CD4-positive, alpha-beta T cell treated with Interleukin-15 for 1 hour (primary cell): ENCODE results near the gene AGRN.
"Not testable (repeated sequence)": the region's sequence is repeated elsewhere in the genome, so short reads cannot be mapped to it uniquely, and the experiment has no call there.

Experiments used
- DNase-seq: peaks from one replicate; pipeline ENCODE4 v3.0.0-alpha.2; 2020

AGRN gene

DNA sequence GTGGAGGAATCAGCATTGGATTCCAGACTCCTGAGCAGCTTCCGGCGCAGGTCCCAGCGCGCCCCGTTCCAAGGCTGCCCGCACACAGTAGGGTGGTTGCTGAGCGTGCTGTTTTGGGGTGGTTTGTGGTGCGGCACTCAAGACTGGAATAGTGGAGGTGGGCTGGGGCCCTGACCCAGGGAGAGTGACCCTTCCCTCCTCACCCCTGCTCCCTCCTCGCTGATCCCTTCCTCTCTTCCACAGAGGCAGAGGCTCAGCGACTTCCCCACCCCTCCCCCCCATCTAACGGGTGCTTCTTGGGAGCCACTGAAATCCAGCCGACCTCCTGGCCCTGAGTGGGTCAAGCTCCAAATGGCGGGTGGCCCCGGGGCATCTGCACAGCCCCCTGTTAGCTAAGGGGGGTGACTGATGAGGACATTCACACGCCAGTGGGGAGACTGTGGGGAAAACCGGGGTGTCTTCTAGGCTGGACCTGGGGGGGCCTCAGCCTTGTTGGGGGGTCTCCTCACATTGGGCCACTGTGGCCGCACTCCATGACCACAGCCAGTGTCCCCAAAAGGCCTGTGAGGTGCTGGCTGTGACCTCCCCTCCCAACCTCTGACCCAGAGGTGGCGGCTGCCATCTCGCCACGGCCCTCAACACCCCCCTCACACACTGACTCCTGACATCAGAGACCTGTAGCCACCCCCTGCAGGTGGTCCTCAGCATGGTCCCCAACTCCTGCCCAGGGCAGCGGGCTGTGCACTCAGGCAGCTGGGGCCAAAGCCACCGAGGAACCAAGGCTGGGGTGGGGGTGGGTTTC is 16.1 kb upstream of the AGRN start:
- DNase-seq, result no peak

DNA sequence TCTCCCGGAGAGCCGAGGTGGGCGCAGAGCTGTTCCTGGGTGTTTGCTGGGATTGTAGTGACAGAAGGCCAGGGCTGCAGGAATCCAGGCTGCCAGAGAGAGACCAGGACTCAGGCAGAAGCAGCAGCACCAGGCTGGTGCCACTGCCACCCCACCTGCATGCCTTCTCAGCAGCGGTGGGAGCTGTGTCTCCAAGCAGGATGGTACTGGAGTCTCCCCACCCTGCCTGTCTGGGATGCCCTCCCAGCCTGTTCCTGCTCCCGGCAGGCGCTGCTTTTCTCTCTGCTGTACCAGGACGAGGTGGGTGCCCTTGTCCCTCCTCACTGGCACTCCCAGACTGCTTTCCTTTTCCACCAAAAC is 15.5 kb upstream of the AGRN start:
- no peak for DNase-seq

DNA sequence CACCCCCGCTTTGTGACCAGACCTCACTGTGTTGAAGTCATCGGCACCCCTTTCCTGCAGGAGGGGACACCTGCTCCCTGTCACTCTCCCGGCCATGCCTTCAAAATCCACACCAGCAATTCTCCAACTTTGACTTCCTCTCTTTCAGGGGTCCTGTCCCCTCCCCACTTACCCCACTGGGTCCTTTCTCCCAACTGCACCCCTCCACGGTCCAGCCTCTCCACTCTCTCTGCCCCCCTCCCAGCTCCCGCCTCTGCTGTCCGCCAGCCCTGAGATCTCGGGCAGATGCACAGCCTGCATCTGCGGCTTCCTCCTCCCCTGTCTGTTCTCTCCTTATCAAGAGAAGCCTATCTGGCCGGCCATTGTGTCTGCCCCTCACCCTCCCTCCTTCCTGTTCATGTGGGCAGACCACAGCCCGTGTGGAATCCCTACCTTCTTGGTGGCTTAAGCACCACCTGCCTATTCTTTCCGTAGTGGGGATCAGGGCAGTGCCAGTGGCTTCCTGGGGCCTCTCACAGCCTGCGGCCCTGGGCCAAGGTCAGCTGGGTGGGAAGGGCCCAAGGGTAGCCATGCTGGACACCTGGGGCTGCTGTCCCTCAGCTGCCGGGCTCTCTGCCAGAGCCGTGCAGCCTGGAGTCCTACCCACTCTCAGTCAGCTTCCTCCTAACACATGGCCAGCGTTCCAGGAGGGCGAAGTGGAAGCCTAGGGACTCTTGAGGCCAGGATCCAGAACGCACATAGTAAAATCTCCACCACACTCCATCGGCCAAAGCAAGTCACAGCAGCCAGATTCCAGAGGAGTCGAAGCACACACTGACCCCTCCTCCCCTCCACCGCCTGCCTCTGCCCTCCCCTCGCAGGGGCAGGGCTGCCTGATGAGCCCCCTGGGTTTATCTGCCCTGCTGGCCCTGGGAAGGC is 14.9 kb upstream of the AGRN start:
- no peak for DNase-seq

GRCh38 chr1:1005774-1006304 is 14.1 kb upstream of the AGRN start:
- no peak for DNase-seq

- DNase-seq, result no peak
Observed at GRCh38 chr1:1006305-1007159, 13.4 kb upstream of the AGRN start.

GRCh38 chr1:1010131-1010530 is 9.8 kb upstream of the AGRN start:
- not testable (repeated sequence) for DNase-seq

DNA sequence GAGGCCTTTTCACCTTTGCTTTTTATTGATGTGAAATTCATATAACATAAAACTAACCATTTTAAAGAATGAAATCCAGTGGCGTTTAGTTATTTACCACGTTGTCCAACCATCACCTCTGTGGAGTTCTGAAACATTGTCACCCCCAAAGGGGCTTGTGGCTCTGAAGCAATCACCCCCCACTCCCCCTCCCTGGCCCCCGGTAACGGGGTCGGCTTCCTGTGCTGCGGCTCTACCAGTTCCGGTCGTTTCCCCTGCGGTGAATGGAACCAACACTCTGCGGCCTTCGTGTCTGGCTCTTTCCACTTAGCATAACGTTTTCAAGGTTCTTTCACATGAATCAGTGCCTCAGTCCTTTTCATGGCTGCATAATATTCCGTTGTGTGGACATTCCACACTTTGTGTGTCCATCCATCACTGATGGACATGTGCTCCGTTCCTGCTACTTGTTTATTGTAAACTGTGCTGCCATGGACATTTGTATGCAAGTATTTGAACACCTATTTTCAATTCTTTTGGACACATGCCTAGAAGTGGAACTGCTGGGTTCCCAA is 8.4 kb upstream of the AGRN start:
- no peak for DNase-seq

GRCh38 chr1:1012736-1013104 is 7.2 kb upstream of the AGRN start:
- not testable (repeated sequence) for DNase-seq

GRCh38 chr1:1013105-1013921 is 6.6 kb upstream of the AGRN start, which contains the start of gene ISG15:
Gene ISG15, plus strand, starts transcription at chr1:1013497. Its CDS starts 77 bp downstream, at chr1:1013574.
- peak; percentile 90 for DNase-seq

GRCh38 chr1:1013922-1014648 is 5.8 kb upstream of the AGRN start:
- DNase-seq, result no peak

DNA sequence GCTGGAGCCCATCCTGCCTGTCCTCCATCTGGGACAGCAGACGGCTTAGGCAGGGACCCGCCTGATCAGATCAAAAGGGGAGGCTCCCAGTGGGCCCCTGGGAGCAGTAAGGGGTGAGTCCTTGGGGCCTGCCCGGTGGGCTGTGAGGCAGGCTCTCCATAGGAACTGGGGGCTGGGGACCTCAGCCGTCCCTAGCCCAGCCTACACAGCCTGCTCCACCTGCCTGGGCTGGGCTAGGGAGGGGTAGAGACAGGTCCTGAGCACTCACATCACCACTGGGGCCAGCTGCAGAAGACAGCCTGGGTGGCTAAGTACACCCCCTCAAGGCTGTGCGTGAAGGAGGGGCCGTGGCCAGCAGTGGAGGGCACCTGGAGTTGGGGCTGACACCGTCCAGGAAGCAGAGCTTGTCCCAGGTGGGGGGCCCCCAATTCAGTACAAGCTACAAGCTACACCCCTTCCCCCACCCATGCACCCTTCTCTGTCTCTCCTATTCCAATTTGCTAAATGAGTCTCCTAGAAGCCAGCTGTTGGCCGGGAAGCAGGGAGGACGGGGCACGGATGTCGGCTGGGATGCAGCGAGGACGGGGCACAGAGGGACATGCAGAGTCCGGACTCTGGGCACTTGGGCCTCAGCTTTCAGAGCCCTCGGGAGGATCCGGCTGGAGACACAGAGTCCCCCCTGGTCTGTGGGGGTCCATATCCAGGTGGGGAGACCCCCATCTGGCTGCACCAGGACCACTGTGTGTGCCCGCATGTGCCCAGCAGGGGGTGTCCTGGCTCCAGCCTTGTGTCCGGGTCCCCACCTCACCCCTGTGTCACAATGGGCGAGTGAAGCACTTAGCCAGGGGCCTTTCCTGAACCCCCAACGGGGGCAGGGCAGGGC is 4.9 kb upstream of the AGRN start:
- no peak for DNase-seq

GRCh38 chr1:1017397-1018320 is 2.3 kb upstream of the AGRN start:
- not testable (repeated sequence) for DNase-seq

GRCh38 chr1:1018321-1018685 is 1.6 kb upstream of the AGRN start:
- DNase-seq, result not testable (repeated sequence)

GRCh38 chr1:1019122-1019999 is 559 bp upstream of the AGRN start:
- peak; percentile 77 for DNase-seq

- no peak for DNase-seq
Observed at GRCh38 chr1:1020415-1021009, 592 bp downstream of the AGRN start.

GRCh38 chr1:1021010-1021919 is 1.3 kb downstream of the AGRN start:
- no peak for DNase-seq
